Endothelial cell of umbilical vein (primary cell): ENCODE results near the gene BABAM2. TPM values are rescaled to one million over a fixed set of nuclear protein-coding genes. Genes with fewer than 3 reads are reported as not detected.

Experiments
- BruUV-seq: library from RNA; stranded (reverse); fragments of 400-500 nt; replicated peaks from 2 replicates; lab custom pipeline; 2021; lab: Mats Ljungman, UMichigan
- CTCF ChIA-PET: fragments of 300-600, 350-600 bp; sonication (Branson Sonifier 250); formaldehyde crosslinking; loops from one replicate; lab custom pipeline; 2021; ENCODE audit warnings: antibody characterized with exemption, inconsistent platforms; lab: Charles Lee
- POLR2A ChIA-PET: fragments of 300-600, 350-600 bp; sonication (Branson Sonifier 250); formaldehyde crosslinking; loops from one replicate; lab custom pipeline; 2021; ENCODE audit warnings: antibody characterized with exemption, inconsistent platforms; lab: Charles Lee
- DNase-seq: peaks from one replicate; pipeline ENCODE4 v3.0.0-alpha.2; 2011; ENCODE audit warnings: low read depth, low spot score
- FAIRE-seq: peaks from 2 replicates; lab custom pipeline; 2011; peaks lifted over from hg19 to GRCh38; lab: Jason Lieb, UNC
- H2AFZ ChIP-seq: 2 replicates; pipeline ENCODE4 v1.6.0; 2012; ENCODE audit warnings: low read depth, low read length, control low read depth, inconsistent platforms
- H3K27ac ChIP-seq: 2 replicates; pipeline ENCODE4 v1.5.1; 2011; ENCODE audit warnings: low read depth, mild to moderate bottlenecking, control low read depth, low read length, moderate library complexity; ENCODE audit not compliant: insufficient read depth
- H3K27me3 ChIP-seq, 2 experiments: 2 replicates each; pipeline versions ENCODE4 v1.6.0 to v1.6.1; 2011; ENCODE audit warnings: low read length in 2 of 2, mixed read lengths in 1 of 2; ENCODE audit not compliant: control insufficient read depth in 2 of 2, insufficient read depth in 2 of 2
- H3K36me3 ChIP-seq, 2 experiments: 2 replicates in 1 of 2; 3 replicates in 1 of 2; pipeline ENCODE4 v1.5.1; 2011; ENCODE audit warnings: low read length in 2 of 2, mild to moderate bottlenecking in 1 of 2, moderate library complexity in 1 of 2; ENCODE audit not compliant: control insufficient read depth in 2 of 2, insufficient read depth in 2 of 2; ENCODE audit errors: extremely low read depth in 1 of 2
- H3K4me1 ChIP-seq: 3 replicates; pipeline ENCODE4 v1.5.1; 2011; ENCODE audit warnings: mild to moderate bottlenecking, low read length; ENCODE audit not compliant: control insufficient read depth, insufficient read depth; ENCODE audit errors: extremely low read depth
- H3K4me2 ChIP-seq: 2 replicates; pipeline ENCODE4 v1.6.1; 2011; ENCODE audit warnings: low read length, control low read depth, mixed read lengths; ENCODE audit not compliant: insufficient read depth
- H3K4me3 ChIP-seq, 3 experiments: fragments of 200-600 bp in 1 of 3; sonication (generic), shearing (Covaris generic) in 1 of 3; replicated peaks in 1 of 3; 2 replicates each; pipeline ENCODE4 v1.5.1; 2011 to 2016; ENCODE audit warnings: control low read depth in 3 of 3, low read length in 3 of 3, mild to moderate bottlenecking in 2 of 3, inconsistent platforms in 1 of 3, low read depth in 1 of 3, moderate library complexity in 1 of 3; ENCODE audit not compliant: insufficient read depth in 1 of 3
- H3K79me2 ChIP-seq: 2 replicates; pipeline ENCODE4 v1.6.0; 2012; ENCODE audit warnings: low read length, inconsistent platforms; ENCODE audit not compliant: control insufficient read depth, insufficient read depth
- H3K9ac ChIP-seq: replicated peaks from 2 replicates; pipeline ENCODE3; 2011; ENCODE audit warnings: low read length, control low read depth; ENCODE audit not compliant: insufficient read depth; ENCODE audit errors: extremely low read depth
- H3K9me1 ChIP-seq: replicated peaks from 3 replicates; pipeline ENCODE4 v1.6.0; 2011; ENCODE audit warnings: mild to moderate bottlenecking, low read length; ENCODE audit not compliant: control insufficient read depth, insufficient read depth; ENCODE audit errors: extremely low read depth
- H3K9me3 ChIP-seq: replicated peaks from 2 replicates; pipeline ENCODE4 v1.5.1; 2012; ENCODE audit warnings: low read length, inconsistent platforms; ENCODE audit not compliant: control insufficient read depth, insufficient read depth
- H4K20me1 ChIP-seq: replicated peaks from 2 replicates; pipeline ENCODE3; 2011; ENCODE audit warnings: mild to moderate bottlenecking, low read length; ENCODE audit not compliant: control insufficient read depth, insufficient read depth; ENCODE audit errors: extremely low read depth
- EZH2 ChIP-seq: IDR thresholded peaks from 2 replicates; pipeline ENCODE4 v1.6.1; 2012; ENCODE audit warnings: borderline replicate concordance, low read depth, mild to moderate bottlenecking, moderate library complexity, low read length, inconsistent platforms; ENCODE audit not compliant: severe bottlenecking
- FOS ChIP-seq: IDR thresholded peaks from 2 replicates; pipeline ENCODE4 v1.6.1; 2011; ENCODE audit warnings: mild to moderate bottlenecking, low read length, moderate library complexity, borderline replicate concordance; ENCODE audit not compliant: insufficient read depth
- GATA2 ChIP-seq: IDR thresholded peaks from 2 replicates; pipeline ENCODE4 v1.7.0; 2011; ENCODE audit warnings: low read depth, mild to moderate bottlenecking, moderate library complexity, mixed read lengths, low read length; ENCODE audit not compliant: insufficient read length, insufficient read depth
- JUN ChIP-seq: IDR thresholded peaks from 2 replicates; pipeline ENCODE4 v1.6.1; 2011; ENCODE audit warnings: borderline replicate concordance, low read depth; ENCODE audit not compliant: insufficient read length, insufficient read depth
- MYC ChIP-seq: IDR thresholded peaks from one replicate; pipeline ENCODE4 v1.6.1; 2011; ENCODE audit warnings: mild to moderate bottlenecking, low read depth, low read length
- POLR2AphosphoS5 ChIP-seq: IDR thresholded peaks from 2 replicates; pipeline ENCODE4 v1.6.1; 2012; ENCODE audit warnings: low read depth, mild to moderate bottlenecking, control low read depth, low read length, moderate library complexity; ENCODE audit not compliant: insufficient read depth
- dilution Hi-C: fragments of 300-500 bp; cut with MboI; formaldehyde crosslinking; loops from one replicate; pipeline ENCODE4 v1.15.0; 2019; ENCODE audit warnings: low sequenced_read_pairs; ENCODE audit not compliant: extremely low pct_ligation_motif_present
- intact Hi-C: fragments of 100-400 bp; cut with micrococcal nuclease; formaldehyde crosslinking; loops from one replicate; pipeline ENCODE4 v1.10.0; 2022
- polyA plus RNA-seq, 4 experiments: library from polyadenylated mRNA; depleted of rRNA in 3 of 4; stranded (reverse) in 3 of 4; unstranded in 1 of 4; fragments of >200 nt; gene quantifications; 2 replicates each; pipeline versions ENCODE4 v1.2.1 to v1.2.3, GENCODE V29; 2011 to 2012; ENCODE audit warnings: missing spikeins in 1 of 4
- total RNA-seq: library from RNA; stranded (reverse); gene quantifications from 2 replicates; pipeline ENCODE4 v1.2.3, GENCODE V29; 2021

BABAM2 gene
- total and polyA plus RNA-seq, 2 donors (not counting 3 experiments of a cell fraction or from before 2014, with no cell fraction given): 19.9 to 27.6 TPM

- H4K20me1 ChIP-seq: no peaks in the 10 kb centered on the region
- H3K4me1 ChIP-seq: no peaks in the 10 kb centered on the region
- H2AFZ ChIP-seq: no peak overlapping the region
- H3K36me3 ChIP-seq: no peaks in the 10 kb centered on the region
- no TSS peak for BruUV-seq
- no peaks in the 10 kb centered on the region for H3K9me1 ChIP-seq
- ChIA-PET CTCF (no interaction called here), POLR2A (no interaction called here)
- DNase-seq (no peak), FAIRE-seq (no peak)
- no peak for TF ChIP-seq GATA2
- no peak for TF ChIP-seq JUN
- TF ChIP-seq MYC: no peak
- TF ChIP-seq POLR2AphosphoS5: no peak
- no peaks in the 10 kb centered on the region for H3K79me2 ChIP-seq
- H3K9me3 ChIP-seq: no peaks in the 10 kb centered on the region
- no peak overlapping the region for H3K4me3 ChIP-seq
- H3K9ac ChIP-seq: no peak overlapping the region
- intact Hi-C loops (no loop called here), dilution Hi-C loops (no loop called here)
- H3K4me2 ChIP-seq: no peak overlapping the region
- no peak overlapping the region for H3K27ac ChIP-seq
- no peaks in the 10 kb centered on the region for H3K27me3 ChIP-seq
Observed at GRCh38 chr2:28188436-28188835, 297.9 kb downstream of the BABAM2 start.

GRCh38 chr2:28193630-28194403 is 303.3 kb downstream of the BABAM2 start:
- intact Hi-C loops: no loop called here
- TF ChIP-seq EZH2 (no peak), FOS (no peak)
- Histone ChIP-seq H3K36me3 (no peaks in the 10 kb centered on the region), H3K9me3 (no peaks in the 10 kb centered on the region), H3K4me3 (no peak overlapping the region), H3K4me1 (no peaks in the 10 kb centered on the region), H3K27ac (no peak overlapping the region), H3K4me2 (no peak overlapping the region), H2AFZ (no peak overlapping the region), H3K9me1 (no peaks in the 10 kb centered on the region), H3K79me2 (no peaks in the 10 kb centered on the region), H3K9ac (no peak overlapping the region), H4K20me1 (no peaks in the 10 kb centered on the region), H3K27me3 (no peaks in the 10 kb centered on the region)
- CTCF ChIA-PET: interaction anchor here (0.6 kb wide), 1 partner anchor 14 kb away, joined by 3 read pairs; no protein-coding TSS in a partner anchor
- BruUV-seq: no TSS peak
- POLR2A ChIA-PET: interaction anchor here (0.6 kb wide), 1 partner anchor 76 kb away, joined by 4 read pairs; no protein-coding TSS in a partner anchor
- FAIRE-seq: no peak
- peak; percentile 8 for DNase-seq
- dilution Hi-C loops: no loop called here
